Erythroblast (primary cell): ENCODE results near the gene DPP10.

Experiments
- GATA1 ChIP-seq: IDR thresholded peaks from 2 replicates; pipeline ENCODE4 v1.6.1; 2011; ENCODE audit warnings: low read depth, mild to moderate bottlenecking, control low read depth, low read length, moderate library complexity
- POLR2A ChIP-seq: IDR thresholded peaks from 2 replicates; pipeline ENCODE4 v1.6.1; 2011; ENCODE audit warnings: mild to moderate bottlenecking, low read length

DNA sequence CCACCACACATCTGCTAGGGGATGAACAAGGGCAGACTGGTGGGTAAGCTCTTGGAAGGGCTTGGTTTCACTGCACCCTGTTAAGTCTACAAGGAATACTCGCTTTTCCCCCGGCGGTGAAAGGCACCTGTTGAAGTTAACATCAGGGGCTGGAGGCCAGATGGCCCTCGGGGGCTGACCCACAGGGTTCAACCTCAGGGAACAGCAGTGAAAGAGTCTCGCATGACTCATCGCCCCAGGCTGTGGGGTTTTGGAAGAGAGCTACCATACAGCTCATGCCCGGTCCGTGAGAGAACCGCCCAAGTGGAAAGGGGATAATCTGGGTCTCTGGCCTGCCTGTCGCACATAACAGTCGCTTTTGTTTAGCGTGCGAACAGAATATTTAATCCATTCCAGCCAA lies 748.0 kb downstream of the DPP10 start:
- no peak for TF ChIP-seq POLR2A
- TF ChIP-seq GATA1, result no peak
